A549 (cell line): ENCODE measurements around the gene PDE1C. TPM values are rescaled to one million over a fixed set of nuclear protein-coding genes. Genes with fewer than 3 reads are reported as not detected.

ENCODE experiments used
- ATAC-seq, 2 experiments: fragments of 200-7000 bp in 1 of 2; fragments of >200 bp in 1 of 2; cut with Nextera tagmentation in 1 of 2; cut with Tn5 transposase in 1 of 2; 3 replicates each; pipeline versions ENCODE4 v1.8.0 to v1.9.1; 2018 to 2020; ENCODE audit warnings: mild to moderate bottlenecking in 1 of 2, moderate library complexity in 1 of 2
- CTCF ChIA-PET: fragments of 300-600 bp; sonication (Branson Sonifier 250); formaldehyde crosslinking; extraction: SDS; loops from one replicate; lab custom pipeline; 2021; ENCODE audit warnings: antibody characterized with exemption, inconsistent platforms; lab: Yijun Ruan, JAX
- POLR2A ChIA-PET: fragments of 350-600 bp; formaldehyde crosslinking; extraction: SDS; loops from one replicate; lab custom pipeline; 2021; ENCODE audit warnings: antibody characterized with exemption, inconsistent platforms; lab: Yijun Ruan, JAX
- DNase-seq, 2 experiments: peaks; one replicate each; pipeline versions ENCODE4 v3.0.0 to v3.0.0-alpha.2; 2011 to 2016; ENCODE audit warnings: low read depth in 1 of 2, low spot score in 1 of 2
- FAIRE-seq: peaks from 2 replicates; lab custom pipeline; 2011; peaks lifted over from hg19 to GRCh38; lab: Jason Lieb, UNC
- H3K27ac ChIP-seq, 2 experiments: fragments of >200 bp; sonication (Bioruptor Twin); formaldehyde crosslinking; 3 replicates each; pipeline ENCODE4 v1.5.1; 2016 to 2017
- H3K4me1 ChIP-seq: fragments of >200 bp; sonication (Bioruptor Twin); formaldehyde crosslinking; 3 replicates; pipeline ENCODE4 v1.6.1; 2016
- H3K4me2 ChIP-seq: fragments of >200 bp; sonication (Bioruptor Twin); formaldehyde crosslinking; 3 replicates; pipeline ENCODE4 v1.6.1; 2016
- H3K4me3 ChIP-seq: fragments of >200 bp; sonication (Bioruptor Twin); formaldehyde crosslinking; 3 replicates; pipeline ENCODE4 v1.5.1; 2016
- H3K9me3 ChIP-seq: fragments of >200 bp; sonication (Bioruptor Twin); formaldehyde crosslinking; 3 replicates; pipeline ENCODE4 v1.6.1; 2016
- CBX2 ChIP-seq: fragments of 200-600 bp; sonication (generic); IDR thresholded peaks from 2 replicates; pipeline ENCODE4 v1.6.1; 2016; ENCODE audit warnings: low read depth, mild to moderate bottlenecking, borderline replicate concordance
- CHD2 ChIP-seq: fragments of 150-350 bp; IDR thresholded peaks from 2 replicates; pipeline ENCODE4 v1.6.1; 2014; ENCODE audit warnings: low read length; ENCODE audit not compliant: partially characterized antibody
- CHD4 ChIP-seq: fragments of 200-600 bp; sonication (generic); IDR thresholded peaks from 2 replicates; pipeline ENCODE4 v1.6.1; 2016; ENCODE audit warnings: antibody characterized with exemption, mild to moderate bottlenecking, borderline replicate concordance
- EHMT2 ChIP-seq: fragments of 200-600 bp; sonication (generic); IDR thresholded peaks from 2 replicates; pipeline ENCODE4 v1.6.1; 2016; ENCODE audit warnings: antibody characterized with exemption, low read depth, mild to moderate bottlenecking, moderate library complexity
- EP300 ChIP-seq, 2 experiments: fragments of >200 bp; sonication (Bioruptor Twin); formaldehyde crosslinking; IDR thresholded peaks; 2 replicates in 1 of 2; 3 replicates in 1 of 2; pipeline ENCODE4 v1.6.1; 2016 to 2017
- HDAC2 ChIP-seq: fragments of 200-600 bp; sonication (generic); IDR thresholded peaks from 2 replicates; pipeline ENCODE4 v1.6.1; 2016
- HEYL ChIP-seq: fragments of 250-450 bp; sonication (Bioruptor Pico); IDR thresholded peaks from 2 replicates; pipeline ENCODE4 v1.8.0; 2021; ENCODE audit warnings: mild to moderate bottlenecking, moderate library complexity
- HOXA7 ChIP-seq: fragments of 250-450 bp; sonication (Bioruptor Pico); IDR thresholded peaks from 2 replicates; pipeline ENCODE4 v1.5.0; 2020; ENCODE audit warnings: mild to moderate bottlenecking, moderate library complexity
- JUN ChIP-seq, 2 experiments: fragments of >200 bp; sonication (Bioruptor Twin); formaldehyde crosslinking; IDR thresholded peaks; 2 replicates in 1 of 2; 3 replicates in 1 of 2; pipeline ENCODE4 v1.6.1; 2016 to 2017
- MAFK ChIP-seq: fragments of 450-650 bp; IDR thresholded peaks from 2 replicates; pipeline ENCODE4 v1.6.1; 2014; ENCODE audit not compliant: partially characterized antibody
- MAZ ChIP-seq: fragments of 150-350 bp; IDR thresholded peaks from 2 replicates; pipeline ENCODE4 v1.6.1; 2014; ENCODE audit warnings: antibody characterized with exemption, low read depth, low read length, borderline replicate concordance
- MYC ChIP-seq: IDR thresholded peaks from 2 replicates; pipeline ENCODE4 v1.6.1; 2012; ENCODE audit warnings: mild to moderate bottlenecking, inconsistent platforms, low read length, improper control_type of control experiment, borderline replicate concordance
- NFE2L2 ChIP-seq: fragments of 150-350 bp; conservative IDR thresholded peaks from 2 replicates; pipeline ENCODE4 v1.6.1; 2014; ENCODE audit warnings: low read length
- NPAS2 ChIP-seq: fragments of 250-450 bp; sonication (Bioruptor Pico); IDR thresholded peaks from 2 replicates; pipeline ENCODE4 v1.8.0; 2022; ENCODE audit warnings: mild to moderate bottlenecking, moderate library complexity, borderline replicate concordance
- PBX3 ChIP-seq: IDR thresholded peaks from 2 replicates; pipeline ENCODE4 v1.6.1; 2012
- RAD21 ChIP-seq, 2 experiments: fragments of >200 bp in 1 of 2; sonication (Bioruptor Twin) in 1 of 2; formaldehyde crosslinking in 1 of 2; IDR thresholded peaks in 1 of 2; conservative IDR thresholded peaks in 1 of 2; 2 replicates in 1 of 2; 3 replicates in 1 of 2; pipeline ENCODE4 v1.6.1; 2012 to 2018; ENCODE audit warnings: inconsistent platforms in 1 of 2
- RARB ChIP-seq: fragments of 250-450 bp; sonication (Bioruptor Pico); IDR thresholded peaks from 2 replicates; pipeline ENCODE4 v1.8.0; 2021; ENCODE audit warnings: mild to moderate bottlenecking, moderate library complexity
- RCOR1 ChIP-seq: fragments of 150-350 bp; IDR thresholded peaks from 2 replicates; pipeline ENCODE4 v1.6.1; 2014; ENCODE audit warnings: antibody characterized with exemption, low read length, low read depth
- RFX5 ChIP-seq: fragments of 450-650 bp; IDR thresholded peaks from 2 replicates; pipeline ENCODE4 v1.7.1; 2014; ENCODE audit warnings: antibody characterized with exemption, mild to moderate bottlenecking, moderate library complexity
- SREBF2 ChIP-seq: fragments of 450-650 bp; IDR thresholded peaks from 2 replicates; pipeline ENCODE4 v1.6.1; 2014; ENCODE audit warnings: mild to moderate bottlenecking, moderate library complexity
- ZSCAN20 ChIP-seq: fragments of 250-450 bp; sonication (Bioruptor Pico); IDR thresholded peaks from 2 replicates; pipeline ENCODE4 v1.8.0; 2022; ENCODE audit warnings: mild to moderate bottlenecking, moderate library complexity
- WGBS: methylation state at CpG from one replicate; pipeline ENCODE4 v1.1.6; 2017; ENCODE audit errors: missing lambda C conversion rate; 5-methylcytosine and 5-hydroxymethylcytosine counted together
- polyA plus RNA-seq, 4 experiments: library from polyadenylated mRNA; depleted of rRNA in 3 of 4; stranded (reverse); fragments of >200 nt; fragmentation: RNase III in 1 of 4; extraction: RNeasy Plus Mini Kit Qiagen cat#74134 plus additional on column Dnase treatment in 1 of 4; gene quantifications; 2 replicates in 3 of 4; 3 replicates in 1 of 4; pipeline ENCODE4 v1.2.3, GENCODE V29; 2011 to 2017
- TF ChIP-seq, protein P1 (sequence below): fragments of >200 bp; sonication (Bioruptor Twin); formaldehyde crosslinking; IDR thresholded peaks from 3 replicates; pipeline ENCODE4 v1.6.1; 2016
- TF ChIP-seq, protein P2 (sequence below): fragments of 250-450 bp; sonication (Bioruptor Pico); IDR thresholded peaks from 2 replicates; pipeline ENCODE4 v1.5.0; 2021; ENCODE audit warnings: mild to moderate bottlenecking, moderate library complexity, borderline replicate concordance

Gene PDE1C
- polyA plus RNA-seq, 2 of the 4 experiments (the other 2 are of a cell fraction): 8.0 to 11.0 TPM

- no peak overlapping the region for H3K4me3 ChIP-seq
- peaks cover 10% of the 10 kb centered on the region for H3K4me1 ChIP-seq
- TF ChIP-seq HOXA7 (CRISPR knock-in tag) (no peak), JUN (IDR thresholded peaks at IDR 0.05) (no peak), PBX3 (no peak), EP300 (IDR thresholded peaks at IDR 0.05) (no peak), SREBF2 (no peak), RAD21 (conservative IDR thresholded peaks at IDR 0.05 in 1 of 2, IDR thresholded peaks at IDR 0.05 in 1 of 2) (no peak), ZSCAN20 (CRISPR knock-in tag) (no peak), NFE2L2 (peak; percentile 31; the same call in 1 of the 2 replicates), HDAC2 (no peak), RFX5 (no peak), CHD2 (no peak), MAFK (peak; percentile 51)
- TF ChIP-seq, protein P1, sequence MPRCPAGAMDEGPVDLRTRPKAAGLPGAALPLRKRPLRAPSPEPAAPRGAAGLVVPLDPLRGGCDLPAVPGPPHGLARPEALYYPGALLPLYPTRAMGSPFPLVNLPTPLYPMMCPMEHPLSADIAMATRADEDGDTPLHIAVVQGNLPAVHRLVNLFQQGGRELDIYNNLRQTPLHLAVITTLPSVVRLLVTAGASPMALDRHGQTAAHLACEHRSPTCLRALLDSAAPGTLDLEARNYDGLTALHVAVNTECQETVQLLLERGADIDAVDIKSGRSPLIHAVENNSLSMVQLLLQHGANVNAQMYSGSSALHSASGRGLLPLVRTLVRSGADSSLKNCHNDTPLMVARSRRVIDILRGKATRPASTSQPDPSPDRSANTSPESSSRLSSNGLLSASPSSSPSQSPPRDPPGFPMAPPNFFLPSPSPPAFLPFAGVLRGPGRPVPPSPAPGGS: no peak
- peak overlapping the region; percentile 35 for H3K4me2 ChIP-seq
- no peak for FAIRE-seq
- WGBS: 92% methylated on average over 4 of the region's 4 CpGs
- ChIA-PET CTCF (interaction anchor here (0.5 kb wide), 1 partner anchor 44 kb away, joined by 3 read pairs; no protein-coding TSS in a partner anchor), POLR2A (no interaction called here)
- no peak for ATAC-seq
- peak overlapping the region; percentile 46 to 62; a peak in 4 of 6 replicates for H3K27ac ChIP-seq
- DNase-seq: no peak
- H3K9me3 ChIP-seq: no peaks in the 10 kb centered on the region
These were observed 195.4 kb downstream of the PDE1C start for GRCh38 chr7:31874631-31875386.

- TF ChIP-seq JUN (IDR thresholded peaks at IDR 0.05) (no peak), HEYL (CRISPR knock-in tag) (no peak)
- Histone ChIP-seq H3K4me3 (no peak overlapping the region), H3K4me1 (peaks cover 10% of the 10 kb centered on the region), H3K9me3 (no peaks in the 10 kb centered on the region), H3K27ac (no peak overlapping the region), H3K4me2 (no peak overlapping the region)
- no peak for ATAC-seq
- DNase-seq: no peak
- ChIA-PET POLR2A (no interaction called here), CTCF (no interaction called here)
- FAIRE-seq: no peak
- 72% methylated on average over 3 of the region's 3 CpGs for WGBS
These were observed 196.2 kb downstream of the PDE1C start for GRCh38 chr7:31873816-31874597.

GRCh38 chr7:31872545-31873370 is 197.4 kb downstream of the PDE1C start:
- 92% methylated on average over 10 of the region's 10 CpGs for WGBS
- Histone ChIP-seq H3K27ac (no peak overlapping the region), H3K4me3 (no peak overlapping the region), H3K4me2 (no peak overlapping the region), H3K9me3 (peaks cover under 1% of the 10 kb centered on the region; the same call in 1 of the 3 replicates), H3K4me1 (peaks cover 10% of the 10 kb centered on the region)
- ChIA-PET POLR2A (no interaction called here), CTCF (interaction anchor here (0.6 to 0.8 kb wide), 3 partner anchors 22 to 105 kb away, joined by 3 read pairs; no protein-coding TSS in a partner anchor)
- no peak for DNase-seq
- TF ChIP-seq, protein P2, sequence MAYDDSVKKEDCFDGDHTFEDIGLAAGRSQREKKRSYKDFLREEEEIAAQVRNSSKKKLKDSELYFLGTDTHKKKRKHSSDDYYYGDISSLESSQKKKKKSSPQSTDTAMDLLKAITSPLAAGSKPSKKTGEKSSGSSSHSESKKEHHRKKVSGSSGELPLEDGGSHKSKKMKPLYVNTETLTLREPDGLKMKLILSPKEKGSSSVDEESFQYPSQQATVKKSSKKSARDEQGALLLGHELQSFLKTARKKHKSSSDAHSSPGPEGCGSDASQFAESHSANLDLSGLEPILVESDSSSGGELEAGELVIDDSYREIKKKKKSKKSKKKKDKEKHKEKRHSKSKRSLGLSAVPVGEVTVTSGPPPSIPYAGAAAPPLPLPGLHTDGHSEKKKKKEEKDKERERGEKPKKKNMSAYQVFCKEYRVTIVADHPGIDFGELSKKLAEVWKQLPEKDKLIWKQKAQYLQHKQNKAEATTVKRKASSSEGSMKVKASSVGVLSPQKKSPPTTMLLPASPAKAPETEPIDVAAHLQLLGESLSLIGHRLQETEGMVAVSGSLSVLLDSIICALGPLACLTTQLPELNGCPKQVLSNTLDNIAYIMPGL (CRISPR knock-in tag): no peak
- no peak for TF ChIP-seq SREBF2
- no peak for TF ChIP-seq EHMT2
- no peak for TF ChIP-seq MYC
- TF ChIP-seq RCOR1: no peak
- TF ChIP-seq RARB (CRISPR knock-in tag): no peak
- TF ChIP-seq ZSCAN20 (CRISPR knock-in tag): no peak
- no peak for TF ChIP-seq HEYL (CRISPR knock-in tag)
- no peak for TF ChIP-seq MAZ
- TF ChIP-seq NPAS2: no peak
- no peak for TF ChIP-seq CBX2
- no peak for TF ChIP-seq CHD4
- no peak for FAIRE-seq
- ATAC-seq: no peak
